Measurements from ENCODE around the gene KRT16. TPM values are rescaled to one million over a fixed set of nuclear protein-coding genes. Genes with fewer than 3 reads are reported as not detected.
"Not testable (repeated sequence)": the region's sequence is repeated elsewhere in the genome, so short reads cannot be mapped to it uniquely, and the experiment has no call there.

Gene KRT16
- total RNA-seq, 1 experiment from 2014 or later = not detected

DNA sequence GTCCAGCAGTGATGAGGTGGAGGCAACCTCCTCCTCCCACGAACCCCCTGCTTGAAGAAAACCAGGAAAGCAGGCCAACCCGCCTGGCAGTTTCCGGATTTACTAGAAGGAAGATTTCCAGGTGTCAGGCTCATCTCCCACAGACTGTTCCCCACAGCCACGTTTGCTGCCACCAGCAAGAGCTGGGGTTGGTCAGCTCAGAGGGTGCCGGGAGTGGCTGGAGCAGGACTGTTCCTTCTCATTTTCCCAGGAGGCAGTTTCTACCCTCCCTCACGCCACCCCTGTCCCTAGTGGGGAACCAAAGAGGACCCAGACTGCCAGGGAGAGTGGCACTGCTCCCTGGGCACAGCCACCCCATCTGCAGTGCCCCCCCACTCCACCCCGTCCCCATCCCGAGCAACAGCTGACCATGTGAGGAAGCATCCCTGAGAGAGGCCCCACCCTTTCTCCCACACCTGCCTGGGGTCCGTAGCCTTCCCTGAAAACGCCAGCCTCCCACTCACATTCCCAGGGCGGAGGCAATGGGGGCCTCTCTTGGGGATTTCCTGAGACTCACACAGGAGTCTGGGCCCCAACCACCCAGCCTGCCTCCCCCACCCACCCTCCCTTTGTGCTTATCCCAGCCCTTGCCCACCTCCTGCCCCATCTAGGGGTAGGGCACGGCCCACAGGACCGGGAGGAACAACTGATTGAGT is 5.9 kb upstream of the KRT16 start:
- intact Hi-C loops (cut with micrococcal nuclease; ENCODE audit: unreplicated experiment) = no loop called here
- no peaks in the 10 kb centered on the region for H3K9me3 ChIP-seq (ENCODE audit: low read depth, low read length, poor library complexity, severe bottlenecking)
- H3K4me3 ChIP-seq (ENCODE audit: low read depth, low read length, poor library complexity, severe bottlenecking) = no peak overlapping the region
- no peaks in the 10 kb centered on the region for H3K27me3 ChIP-seq (replicated peaks; ENCODE audit: insufficient read depth, low read depth, low read length, poor library complexity)
- POLR2A ChIA-PET (ENCODE audit: low non-redundant PET) = interaction anchor here (0.6 kb wide), 1 partner anchor 21 kb away, joined by 4 read pairs; no protein-coding TSS in a partner anchor
- TF ChIP-seq, protein P1, sequence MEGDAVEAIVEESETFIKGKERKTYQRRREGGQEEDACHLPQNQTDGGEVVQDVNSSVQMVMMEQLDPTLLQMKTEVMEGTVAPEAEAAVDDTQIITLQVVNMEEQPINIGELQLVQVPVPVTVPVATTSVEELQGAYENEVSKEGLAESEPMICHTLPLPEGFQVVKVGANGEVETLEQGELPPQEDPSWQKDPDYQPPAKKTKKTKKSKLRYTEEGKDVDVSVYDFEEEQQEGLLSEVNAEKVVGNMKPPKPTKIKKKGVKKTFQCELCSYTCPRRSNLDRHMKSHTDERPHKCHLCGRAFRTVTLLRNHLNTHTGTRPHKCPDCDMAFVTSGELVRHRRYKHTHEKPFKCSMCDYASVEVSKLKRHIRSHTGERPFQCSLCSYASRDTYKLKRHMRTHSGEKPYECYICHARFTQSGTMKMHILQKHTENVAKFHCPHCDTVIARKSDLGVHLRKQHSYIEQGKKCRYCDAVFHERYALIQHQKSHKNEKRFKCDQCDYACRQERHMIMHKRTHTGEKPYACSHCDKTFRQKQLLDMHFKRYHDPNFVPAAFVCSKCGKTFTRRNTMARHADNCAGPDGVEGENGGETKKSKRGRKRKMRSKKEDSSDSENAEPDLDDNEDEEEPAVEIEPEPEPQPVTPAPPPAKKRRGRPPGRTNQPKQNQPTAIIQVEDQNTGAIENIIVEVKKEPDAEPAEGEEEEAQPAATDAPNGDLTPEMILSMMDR (conservative IDR thresholded peaks at IDR 0.05; ENCODE audit: low read depth, low read length) = no peak
- no peak for TF ChIP-seq EZH2 (IDR thresholded peaks at IDR 0.05; ENCODE audit: borderline replicate concordance, low read depth, low read length, poor library complexity, severe bottlenecking)
- BruUV-seq (replicated peaks) = no TSS peak
- no peak for DNase-seq (ENCODE audit: low spot score)
- no peaks in the 10 kb centered on the region for H3K36me3 ChIP-seq (ENCODE audit: insufficient read depth, low read length, poor library complexity, severe bottlenecking)
- peaks cover 17% of the 10 kb centered on the region for H3K4me1 ChIP-seq (ENCODE audit: insufficient read depth, low read length, poor library complexity, severe bottlenecking)
- CTCF ChIA-PET = no interaction called here
- H3K27ac ChIP-seq (ENCODE audit: low read depth, low read length, poor library complexity, severe bottlenecking) = no peak overlapping the region

DNA sequence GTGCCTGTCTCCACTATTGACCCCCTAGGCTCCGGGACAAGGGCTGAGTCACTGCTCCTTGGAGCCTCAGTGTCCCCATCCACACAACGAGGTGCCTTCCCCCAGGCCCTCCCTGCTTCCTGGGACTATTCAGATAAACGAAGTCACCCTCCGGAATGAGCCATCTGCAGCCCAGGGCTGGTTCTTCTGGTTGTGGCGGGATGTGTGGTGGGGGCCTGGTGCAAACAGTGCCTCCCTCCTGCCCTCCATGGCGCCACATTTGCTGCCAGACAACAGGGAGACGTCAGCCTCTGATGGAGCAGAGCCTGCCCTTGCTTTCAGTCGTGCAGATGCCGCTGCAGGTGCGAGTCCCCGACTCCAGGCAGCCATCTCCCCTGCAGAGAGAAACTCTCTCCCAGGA is 5.1 kb upstream of the KRT16 start:
- Histone ChIP-seq H3K4me1 (ENCODE audit: insufficient read depth, low read length, poor library complexity, severe bottlenecking) (peaks cover 17% of the 10 kb centered on the region), H3K27me3 (replicated peaks; ENCODE audit: insufficient read depth, low read depth, low read length, poor library complexity) (no peaks in the 10 kb centered on the region), H3K4me3 (ENCODE audit: low read depth, low read length, poor library complexity, severe bottlenecking) (no peak overlapping the region), H3K27ac (ENCODE audit: low read depth, low read length, poor library complexity, severe bottlenecking) (no peak overlapping the region), H3K36me3 (ENCODE audit: insufficient read depth, low read length, poor library complexity, severe bottlenecking) (no peaks in the 10 kb centered on the region), H3K9me3 (ENCODE audit: low read depth, low read length, poor library complexity, severe bottlenecking) (no peaks in the 10 kb centered on the region)
- intact Hi-C loops (cut with micrococcal nuclease; ENCODE audit: unreplicated experiment) = no loop called here
- POLR2A ChIA-PET (ENCODE audit: low non-redundant PET) = no interaction called here
- CTCF ChIA-PET = no interaction called here
- no TSS peak for BruUV-seq (replicated peaks)
- DNase-seq (ENCODE audit: low spot score) = no peak
- TF ChIP-seq EZH2 (IDR thresholded peaks at IDR 0.05; ENCODE audit: borderline replicate concordance, low read depth, low read length, poor library complexity, severe bottlenecking) = no peak
- TF ChIP-seq, protein P1 (conservative IDR thresholded peaks at IDR 0.05; ENCODE audit: low read depth, low read length) = no peak

- intact Hi-C loops (cut with micrococcal nuclease; ENCODE audit: unreplicated experiment) = no loop called here
- H3K36me3 ChIP-seq (ENCODE audit: insufficient read depth, low read length, poor library complexity, severe bottlenecking) = no peaks in the 10 kb centered on the region
- POLR2A ChIA-PET (ENCODE audit: low non-redundant PET) = no interaction called here
- no TSS peak for BruUV-seq (replicated peaks)
- no peak overlapping the region for H3K27ac ChIP-seq (ENCODE audit: low read depth, low read length, poor library complexity, severe bottlenecking)
- TF ChIP-seq, protein P1 (conservative IDR thresholded peaks at IDR 0.05; ENCODE audit: low read depth, low read length) = no peak
- no peak for TF ChIP-seq EZH2 (IDR thresholded peaks at IDR 0.05; ENCODE audit: borderline replicate concordance, low read depth, low read length, poor library complexity, severe bottlenecking)
- H3K4me1 ChIP-seq (ENCODE audit: insufficient read depth, low read length, poor library complexity, severe bottlenecking) = peaks cover 17% of the 10 kb centered on the region
- no peak for DNase-seq (ENCODE audit: low spot score)
- no peak overlapping the region for H3K4me3 ChIP-seq (ENCODE audit: low read depth, low read length, poor library complexity, severe bottlenecking)
- CTCF ChIA-PET = no interaction called here
- H3K9me3 ChIP-seq (ENCODE audit: low read depth, low read length, poor library complexity, severe bottlenecking) = no peaks in the 10 kb centered on the region
- H3K27me3 ChIP-seq (replicated peaks; ENCODE audit: insufficient read depth, low read depth, low read length, poor library complexity) = no peaks in the 10 kb centered on the region
Measured at GRCh38 chr17:41617136-41617535, 4.6 kb upstream of the KRT16 start.

DNA sequence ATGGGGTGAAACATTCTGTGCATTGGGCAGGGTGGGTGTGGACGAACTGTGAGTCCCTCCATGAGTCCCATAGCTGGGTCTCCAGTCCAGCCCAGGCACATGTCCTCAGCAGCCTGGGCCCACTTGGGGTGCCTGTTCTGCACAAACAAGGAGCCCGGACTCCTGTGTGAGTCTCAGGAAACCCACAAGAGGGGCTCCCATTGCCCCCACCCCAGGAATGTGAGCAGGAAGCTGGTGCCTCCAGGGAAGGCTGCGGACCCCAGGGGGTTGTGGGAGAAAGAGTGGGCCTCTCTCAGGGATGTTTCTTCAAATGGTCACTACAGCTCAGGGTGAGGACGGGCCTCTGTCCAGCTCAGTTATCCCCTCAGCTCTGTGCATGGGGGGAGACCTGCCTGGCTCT is 3.9 kb upstream of the KRT16 start:
- intact Hi-C loops (cut with micrococcal nuclease; ENCODE audit: unreplicated experiment); H3K4me3 ChIP-seq (ENCODE audit: low read depth, low read length, poor library complexity, severe bottlenecking); H3K27ac ChIP-seq (ENCODE audit: low read depth, low read length, poor library complexity, severe bottlenecking); BruUV-seq (replicated peaks); H3K27me3 ChIP-seq (replicated peaks; ENCODE audit: insufficient read depth, low read depth, low read length, poor library complexity); H3K36me3 ChIP-seq (ENCODE audit: insufficient read depth, low read length, poor library complexity, severe bottlenecking); POLR2A ChIA-PET (ENCODE audit: low non-redundant PET); H3K9me3 ChIP-seq (ENCODE audit: low read depth, low read length, poor library complexity, severe bottlenecking); DNase-seq (ENCODE audit: low spot score); CTCF ChIA-PET: not testable (repeated sequence)
- peaks cover 12% of the 10 kb centered on the region for H3K4me1 ChIP-seq (ENCODE audit: insufficient read depth, low read length, poor library complexity, severe bottlenecking)
